ENCODE data around the gene ETFBKMT.
"Not testable (repeated sequence)": the region's sequence is repeated elsewhere in the genome, so short reads cannot be mapped to it uniquely, and the experiment has no call there.

ETFBKMT gene

DNA sequence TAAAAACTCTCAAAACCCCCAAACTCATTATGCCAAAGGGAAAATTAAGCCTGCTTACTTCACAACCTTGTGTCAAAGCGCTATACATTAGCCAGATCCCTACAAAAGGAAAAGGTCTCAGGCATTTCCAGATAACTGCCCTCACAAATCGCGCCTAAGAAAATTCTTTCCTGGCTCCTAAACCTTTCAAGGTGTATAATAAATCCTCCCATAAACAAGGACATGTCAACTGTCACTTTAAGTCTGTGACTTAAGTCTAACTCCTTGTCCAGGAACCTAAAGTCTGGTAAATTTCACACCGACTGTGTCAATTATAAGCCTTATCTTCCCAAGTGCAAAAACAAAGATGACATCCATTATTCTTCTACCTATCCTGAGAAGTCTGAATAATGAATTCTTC, 4.3 kb upstream of the ETFBKMT start:
- WGBS, 2 experiments, result 93 to 94% methylated on average over 4 of the region's 4 CpGs
- Histone ChIP-seq H3K4me3 (ENCODE audit: insufficient read depth, low read depth, low read length) (no peak overlapping the region), H3K9me3 (ENCODE audit: control insufficient read depth, low read length) (no peaks in the 10 kb centered on the region), H3K4me1 (ENCODE audit: control insufficient read depth, insufficient read depth, low read length) (no peaks in the 10 kb centered on the region), H3K27me3 (ENCODE audit: control insufficient read depth, insufficient read depth, low read length, poor library complexity, severe bottlenecking) (no peaks in the 10 kb centered on the region), H3K36me3 (ENCODE audit: control insufficient read depth, insufficient read depth, low read length) (no peaks in the 10 kb centered on the region), H3K27ac (ENCODE audit: insufficient read depth, low read depth, low read length, poor library complexity, severe bottlenecking) (no peak overlapping the region)

DNA sequence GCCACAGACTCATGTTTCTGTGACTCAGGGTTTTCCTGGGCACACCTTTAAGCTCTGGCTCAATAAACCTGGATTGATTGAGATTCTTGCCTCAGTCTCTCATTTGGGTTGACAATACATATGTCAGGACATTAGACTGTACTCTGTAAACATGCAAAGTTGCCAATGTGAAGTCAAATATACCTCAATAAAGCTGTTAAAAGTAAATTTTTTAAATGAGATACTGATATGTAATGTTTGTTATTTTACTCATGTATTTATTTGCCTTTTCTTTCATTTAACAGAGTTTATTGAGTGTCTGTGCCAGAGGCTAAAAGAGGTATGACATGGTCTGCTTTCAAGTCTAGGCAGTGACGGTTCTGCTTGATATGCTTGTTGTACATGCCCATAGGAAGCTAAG, 3.7 kb upstream of the ETFBKMT start:
- H3K4me3 ChIP-seq (ENCODE audit: insufficient read depth, low read depth, low read length), result no peak overlapping the region
- H3K9me3 ChIP-seq (ENCODE audit: control insufficient read depth, low read length), result no peaks in the 10 kb centered on the region
- 89 to 92% methylated on average over 1 of the region's 1 CpG for WGBS, 2 experiments
- H3K27me3 ChIP-seq (ENCODE audit: control insufficient read depth, insufficient read depth, low read length, poor library complexity, severe bottlenecking), result no peaks in the 10 kb centered on the region
- H3K27ac ChIP-seq (ENCODE audit: insufficient read depth, low read depth, low read length, poor library complexity, severe bottlenecking), result no peak overlapping the region
- H3K36me3 ChIP-seq (ENCODE audit: control insufficient read depth, insufficient read depth, low read length), result no peaks in the 10 kb centered on the region
- no peaks in the 10 kb centered on the region for H3K4me1 ChIP-seq (ENCODE audit: control insufficient read depth, insufficient read depth, low read length)

DNA sequence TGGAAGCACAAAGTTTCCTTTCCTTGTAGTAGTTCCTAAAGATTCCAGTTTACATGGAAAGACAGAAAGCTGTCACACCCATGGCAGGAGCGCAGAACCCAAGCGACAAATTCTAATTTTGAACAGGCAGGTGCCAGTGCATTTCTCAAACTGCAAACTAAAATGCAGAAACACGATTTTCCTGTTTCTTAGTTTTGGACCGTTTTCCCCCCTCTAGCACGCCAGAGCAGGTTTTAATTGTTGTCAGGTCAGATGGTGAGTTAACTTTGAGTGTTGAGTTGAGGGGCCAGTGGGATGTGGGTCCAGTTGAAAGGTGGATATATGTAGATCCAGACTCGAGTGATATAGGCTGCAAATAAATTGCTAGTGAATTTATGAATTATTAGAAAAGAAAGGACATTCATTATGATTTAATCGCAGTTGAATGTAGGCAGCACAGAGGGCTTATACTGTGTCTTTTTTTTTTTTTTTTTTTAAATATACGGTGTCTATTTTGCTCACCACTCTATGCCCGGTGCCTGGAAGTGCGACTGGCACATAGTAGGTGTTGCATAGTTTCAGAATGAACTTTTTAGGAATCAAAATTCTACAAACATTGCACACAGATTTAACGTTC, 909 bp upstream of the ETFBKMT start:
- H3K9me3 ChIP-seq (ENCODE audit: control insufficient read depth, low read length), result no peaks in the 10 kb centered on the region
- WGBS, 2 experiments, result 33 to 39% methylated on average over 9 to 11 of the region's 11 CpGs
- peak overlapping the region; percentile 55 for H3K4me3 ChIP-seq (ENCODE audit: insufficient read depth, low read depth, low read length)
- no peaks in the 10 kb centered on the region for H3K4me1 ChIP-seq (ENCODE audit: control insufficient read depth, insufficient read depth, low read length)
- H3K36me3 ChIP-seq (ENCODE audit: control insufficient read depth, insufficient read depth, low read length), result no peaks in the 10 kb centered on the region
- no peaks in the 10 kb centered on the region for H3K27me3 ChIP-seq (ENCODE audit: control insufficient read depth, insufficient read depth, low read length, poor library complexity, severe bottlenecking)
- H3K27ac ChIP-seq (ENCODE audit: insufficient read depth, low read depth, low read length, poor library complexity, severe bottlenecking), result no peak overlapping the region

DNA sequence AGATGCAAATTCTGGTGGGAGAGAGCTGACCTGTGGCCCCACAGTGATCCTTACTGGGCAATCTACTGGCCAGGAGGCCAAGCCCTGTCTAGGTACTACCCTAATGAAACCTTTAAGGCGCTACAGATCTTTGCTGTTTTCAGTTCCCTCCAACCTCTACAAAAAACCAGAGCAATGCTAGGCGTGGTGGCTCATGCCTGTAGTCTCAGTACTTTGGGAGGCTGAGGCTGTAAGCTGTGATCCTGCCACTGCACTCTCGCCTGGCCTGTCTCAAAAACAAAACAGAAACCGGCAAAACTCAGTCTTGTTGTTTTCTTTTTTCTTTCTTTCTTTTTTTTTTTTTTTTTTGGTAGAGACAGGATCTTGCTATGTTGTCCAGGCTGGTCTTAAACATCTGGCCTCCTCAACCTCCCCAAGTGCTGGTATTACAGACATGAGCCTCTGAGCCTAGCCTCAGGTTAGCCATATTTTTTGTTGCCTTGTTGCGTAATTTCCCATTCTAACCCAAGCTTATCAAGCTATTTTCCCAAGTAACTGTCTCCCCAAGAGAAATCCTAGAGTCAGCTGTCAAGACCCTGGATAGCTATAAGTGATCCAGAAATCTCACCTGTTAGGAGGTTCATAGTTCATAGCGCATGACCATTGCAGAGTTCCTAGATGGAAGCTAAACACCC, 2.8 kb downstream of the ETFBKMT start:
- Histone ChIP-seq H3K36me3 (ENCODE audit: control insufficient read depth, insufficient read depth, low read length) (no peaks in the 10 kb centered on the region), H3K27me3 (ENCODE audit: control insufficient read depth, insufficient read depth, low read length, poor library complexity, severe bottlenecking) (no peaks in the 10 kb centered on the region), H3K4me3 (ENCODE audit: insufficient read depth, low read depth, low read length) (no peak overlapping the region), H3K9me3 (ENCODE audit: control insufficient read depth, low read length) (no peaks in the 10 kb centered on the region), H3K4me1 (ENCODE audit: control insufficient read depth, insufficient read depth, low read length) (no peaks in the 10 kb centered on the region), H3K27ac (ENCODE audit: insufficient read depth, low read depth, low read length, poor library complexity, severe bottlenecking) (no peak overlapping the region)
- WGBS, 2 experiments, result 86 to 90% methylated on average over 6 of the region's 6 CpGs

DNA sequence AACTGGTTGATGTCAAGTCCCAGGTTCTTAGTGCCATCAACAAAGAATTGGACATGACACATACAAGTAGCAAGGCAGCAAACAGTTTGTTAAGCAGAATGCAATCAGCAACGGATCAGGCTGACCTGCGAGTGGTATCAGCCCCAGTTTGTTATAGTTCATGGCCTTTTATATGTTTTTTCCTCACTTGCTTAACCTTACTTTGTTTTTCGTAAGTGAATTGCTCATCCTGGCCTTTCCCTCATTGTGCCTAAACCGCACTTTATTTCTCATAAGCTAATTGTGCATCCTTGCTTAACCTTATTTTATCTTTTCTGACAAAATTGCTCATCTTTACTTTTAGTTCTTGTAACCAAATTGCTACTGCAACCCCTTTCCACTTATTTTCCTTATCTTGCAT, 4.1 kb downstream of the ETFBKMT start:
- Histone ChIP-seq H3K36me3 (ENCODE audit: control insufficient read depth, insufficient read depth, low read length) (no peaks in the 10 kb centered on the region), H3K27ac (ENCODE audit: insufficient read depth, low read depth, low read length, poor library complexity, severe bottlenecking) (no peak overlapping the region), H3K4me3 (ENCODE audit: insufficient read depth, low read depth, low read length) (no peak overlapping the region), H3K4me1 (ENCODE audit: control insufficient read depth, insufficient read depth, low read length) (no peaks in the 10 kb centered on the region), H3K9me3 (ENCODE audit: control insufficient read depth, low read length) (no peaks in the 10 kb centered on the region), H3K27me3 (ENCODE audit: control insufficient read depth, insufficient read depth, low read length, poor library complexity, severe bottlenecking) (no peaks in the 10 kb centered on the region)
- WGBS, 2 experiments, result 80 to 82% methylated on average over 4 of the region's 4 CpGs

DNA sequence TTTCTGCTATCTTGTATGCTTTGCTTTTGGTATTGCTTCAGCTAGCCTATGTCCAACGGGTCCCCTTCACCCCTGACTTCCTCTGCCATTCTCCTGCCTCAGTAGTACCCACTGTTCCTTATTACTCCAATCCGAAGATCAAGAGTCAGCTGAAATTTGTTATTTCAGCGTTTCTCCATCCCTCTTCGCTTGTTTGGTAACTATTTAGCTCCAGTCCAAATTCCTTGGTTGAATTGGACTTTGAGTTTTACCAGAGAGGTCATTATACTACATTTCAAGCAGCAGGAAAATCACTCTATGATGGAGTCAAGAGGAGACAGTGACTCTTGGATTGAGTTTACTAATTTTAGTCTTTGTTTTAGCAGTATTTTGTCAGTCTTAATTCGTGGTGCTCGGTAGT, 4.5 kb downstream of the ETFBKMT start:
- Histone ChIP-seq H3K27ac (ENCODE audit: insufficient read depth, low read depth, low read length, poor library complexity, severe bottlenecking) (no peak overlapping the region), H3K36me3 (ENCODE audit: control insufficient read depth, insufficient read depth, low read length) (no peaks in the 10 kb centered on the region), H3K4me1 (ENCODE audit: control insufficient read depth, insufficient read depth, low read length) (no peaks in the 10 kb centered on the region), H3K27me3 (ENCODE audit: control insufficient read depth, insufficient read depth, low read length, poor library complexity, severe bottlenecking) (no peaks in the 10 kb centered on the region), H3K4me3 (ENCODE audit: insufficient read depth, low read depth, low read length) (no peak overlapping the region), H3K9me3 (ENCODE audit: control insufficient read depth, low read length) (no peaks in the 10 kb centered on the region)
- 93 to 94% methylated on average over 6 of the region's 6 CpGs for WGBS, 2 experiments

DNA sequence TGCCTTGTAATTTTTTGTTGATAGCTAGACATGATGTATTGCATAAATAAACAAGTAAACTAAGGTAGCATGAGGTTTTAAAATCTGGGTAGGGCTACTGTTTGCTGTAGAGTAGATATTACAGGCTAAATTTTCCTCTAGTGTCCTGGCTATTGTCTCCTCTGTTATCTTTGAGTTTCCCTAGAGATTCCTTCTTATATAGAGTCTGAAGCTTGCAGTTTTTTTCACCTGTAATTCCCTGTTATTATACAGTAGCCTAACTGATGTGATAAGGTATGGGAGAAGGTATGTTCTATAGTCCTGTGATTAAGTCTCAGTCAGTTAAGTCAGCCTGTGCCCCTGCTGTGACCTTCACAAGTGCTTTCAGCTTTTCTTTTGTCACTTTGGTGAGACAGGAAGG, 9.5 kb downstream of the ETFBKMT start:
- no peak overlapping the region for H3K4me3 ChIP-seq (ENCODE audit: insufficient read depth, low read depth, low read length)

DNA sequence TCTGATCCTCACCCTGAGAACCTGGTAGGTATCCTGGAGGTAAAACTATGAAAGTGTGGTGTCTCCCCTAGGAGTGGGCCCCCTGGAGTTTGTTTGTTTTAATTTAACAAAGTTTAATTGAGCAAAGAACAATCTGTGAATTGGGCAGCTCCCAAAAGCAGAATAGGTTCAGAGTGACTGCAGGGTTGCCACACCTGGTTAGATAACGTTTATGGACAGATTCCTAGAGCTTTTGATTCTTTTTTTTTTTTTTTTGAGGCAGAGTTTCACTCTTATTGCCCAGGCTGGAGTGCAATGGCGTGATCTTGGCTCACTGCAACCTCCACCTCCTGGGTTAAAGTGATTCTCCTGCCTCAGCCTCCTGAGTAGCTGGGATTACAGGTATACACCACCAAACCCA, 10.1 kb downstream of the ETFBKMT start:
- not testable (repeated sequence) for H3K9me3 ChIP-seq (ENCODE audit: control insufficient read depth, low read length); H3K4me1 ChIP-seq (ENCODE audit: control insufficient read depth, insufficient read depth, low read length); H3K36me3 ChIP-seq (ENCODE audit: control insufficient read depth, insufficient read depth, low read length); H3K27me3 ChIP-seq (ENCODE audit: control insufficient read depth, insufficient read depth, low read length, poor library complexity, severe bottlenecking); H3K4me3 ChIP-seq (ENCODE audit: insufficient read depth, low read depth, low read length); H3K27ac ChIP-seq (ENCODE audit: insufficient read depth, low read depth, low read length, poor library complexity, severe bottlenecking)
- WGBS, 2 experiments, result 95 to 96% methylated on average over 2 of the region's 2 CpGs

More for the DNA sequence above, 9.5 kb downstream of the ETFBKMT start:
- Histone ChIP-seq H3K36me3 (ENCODE audit: control insufficient read depth, insufficient read depth, low read length) (no peaks in the 10 kb centered on the region), H3K9me3 (ENCODE audit: control insufficient read depth, low read length) (no peaks in the 10 kb centered on the region), H3K4me1 (ENCODE audit: control insufficient read depth, insufficient read depth, low read length) (peaks cover 2% of the 10 kb centered on the region), H3K27me3 (ENCODE audit: control insufficient read depth, insufficient read depth, low read length, poor library complexity, severe bottlenecking) (no peaks in the 10 kb centered on the region), H3K27ac (ENCODE audit: insufficient read depth, low read depth, low read length, poor library complexity, severe bottlenecking) (no peak overlapping the region)

DNA sequence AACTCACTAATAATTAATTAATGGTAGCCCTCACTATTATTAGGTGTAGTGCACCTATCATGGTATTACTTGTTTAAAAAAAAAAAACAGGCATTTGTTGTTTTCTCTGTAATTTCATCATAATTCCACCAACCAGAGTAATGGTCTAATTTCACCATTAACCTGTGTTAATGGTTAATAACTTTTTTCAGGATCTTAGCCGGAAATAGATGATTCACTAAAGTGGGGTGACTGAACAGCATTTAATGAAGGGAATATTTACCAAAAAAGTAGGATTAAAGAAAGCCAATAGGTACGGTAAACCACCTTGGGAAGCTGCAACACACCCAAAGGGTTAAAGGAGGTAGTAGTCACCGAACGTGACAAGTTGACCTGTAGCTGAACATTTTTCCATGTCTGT, 13.0 kb downstream of the ETFBKMT start:
- no peaks in the 10 kb centered on the region for H3K36me3 ChIP-seq (ENCODE audit: control insufficient read depth, insufficient read depth, low read length)
- no peak overlapping the region for H3K27ac ChIP-seq (ENCODE audit: insufficient read depth, low read depth, low read length, poor library complexity, severe bottlenecking)
- 96 to 97% methylated on average over 2 to 4 of the region's 4 CpGs for WGBS, 2 experiments
- H3K9me3 ChIP-seq (ENCODE audit: control insufficient read depth, low read length), result no peaks in the 10 kb centered on the region
- H3K4me3 ChIP-seq (ENCODE audit: insufficient read depth, low read depth, low read length), result no peak overlapping the region
- H3K4me1 ChIP-seq (ENCODE audit: control insufficient read depth, insufficient read depth, low read length), result peaks cover 2% of the 10 kb centered on the region
- no peaks in the 10 kb centered on the region for H3K27me3 ChIP-seq (ENCODE audit: control insufficient read depth, insufficient read depth, low read length, poor library complexity, severe bottlenecking)

DNA sequence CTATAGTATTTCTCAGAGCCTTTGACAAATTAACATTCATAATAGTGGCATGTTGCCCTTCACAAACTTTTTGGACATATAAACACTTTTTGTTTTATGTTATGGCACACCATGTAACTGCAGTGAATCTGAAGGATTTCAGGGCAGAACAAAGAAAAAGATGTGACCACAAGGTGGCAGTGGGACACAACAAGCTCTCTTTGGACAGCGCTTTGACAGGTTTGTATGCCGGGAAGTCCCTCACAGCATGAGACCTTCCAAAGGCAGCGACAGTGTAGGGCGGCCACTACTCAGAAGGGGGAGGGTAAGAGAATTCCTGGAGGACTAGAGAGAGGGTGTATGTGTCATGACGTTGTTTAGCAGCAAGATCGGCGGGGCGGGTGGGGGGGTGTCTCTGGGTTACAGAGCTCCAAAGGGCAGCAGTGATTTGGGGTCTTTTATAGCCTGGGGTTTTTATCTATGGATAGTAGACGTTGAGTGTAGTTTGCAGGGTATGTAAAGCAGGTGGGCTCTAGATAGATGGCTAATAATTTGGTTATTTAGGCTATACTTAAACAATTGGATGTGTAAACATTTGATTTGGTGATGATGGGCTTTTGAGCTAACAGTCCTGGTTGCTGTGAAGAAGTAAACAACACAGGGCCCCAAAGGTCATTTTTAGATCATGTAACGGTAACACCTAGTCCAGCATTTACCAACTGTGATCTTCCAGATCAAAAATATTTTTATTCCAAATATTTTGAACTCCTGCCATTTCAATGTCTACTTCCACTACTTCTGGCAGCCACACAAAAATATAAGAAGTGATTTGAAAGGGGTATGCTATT, 22.9 kb downstream of the ETFBKMT start:
- H3K27ac ChIP-seq (ENCODE audit: insufficient read depth, low read depth, low read length, poor library complexity, severe bottlenecking), result no peak overlapping the region
- H3K36me3 ChIP-seq (ENCODE audit: control insufficient read depth, insufficient read depth, low read length), result peaks cover 3% of the 10 kb centered on the region
- H3K9me3 ChIP-seq (ENCODE audit: control insufficient read depth, low read length), result no peaks in the 10 kb centered on the region
- 28 to 32% methylated on average over 10 of the region's 10 CpGs for WGBS, 2 experiments
- H3K4me3 ChIP-seq (ENCODE audit: insufficient read depth, low read depth, low read length), result no peak overlapping the region
- no peaks in the 10 kb centered on the region for H3K27me3 ChIP-seq (ENCODE audit: control insufficient read depth, insufficient read depth, low read length, poor library complexity, severe bottlenecking)
- H3K4me1 ChIP-seq (ENCODE audit: control insufficient read depth, insufficient read depth, low read length), result no peaks in the 10 kb centered on the region

All from ectodermal cell (in vitro differentiated cells).